ENCODE measurements around the gene SSTR3. TPM values are rescaled to one million over a fixed set of nuclear protein-coding genes. Genes with fewer than 3 reads are reported as not detected.

SSTR3 gene
- total and polyA plus RNA-seq, 2 of the 13 experiments (the other 11 are each of a cell fraction or from before 2014, with no cell fraction given): 0.08 to 0.64 TPM

- CTCF ChIA-PET (ENCODE audit: low intra/inter-chr PET ratio, low total read pairs): no interaction called here
- Histone ChIP-seq H4K20me1 (ENCODE audit: insufficient read depth, low read length) (no peaks in the 10 kb centered on the region), H3K4me3 (replicated peaks in 1 of 3; ENCODE audit: insufficient read depth in 1 of 3, low read depth in 2 of 3, low read length in 3 of 3) (no peak overlapping the region), H3K27ac (ENCODE audit: extremely low read length, insufficient read depth, low read length) (no peak overlapping the region), H3K4me1 (ENCODE audit: insufficient read depth, low read length) (peaks cover 12% of the 10 kb centered on the region), H3K79me2 (ENCODE audit: insufficient read depth, low read length) (no peaks in the 10 kb centered on the region), H3K9ac (ENCODE audit: insufficient read depth, low read depth, low read length) (no peak overlapping the region), H3K36me3 (replicated peaks in 1 of 2; ENCODE audit: control insufficient read depth in 1 of 2, insufficient read depth in 2 of 2, low read length in 2 of 2) (no peaks in the 10 kb centered on the region), H3K4me2 (ENCODE audit: low read depth, low read length) (no peak overlapping the region), H3K9me3 (ENCODE audit: low read length) (no peaks in the 10 kb centered on the region), H3K27me3 (ENCODE audit: control insufficient read depth in 1 of 2, insufficient read depth in 2 of 2, low read length in 2 of 2) (peaks cover 4 to 10% of the 10 kb centered on the region in 2 experiments; a peak in 2 of 5 replicates), H2AFZ (ENCODE audit: low read length) (no peak overlapping the region)
- POLR2A ChIA-PET: no interaction called here
- intact Hi-C loops (cut with micrococcal nuclease; ENCODE audit: unreplicated experiment): no loop called here
- TF ChIP-seq ZNF251 (CRISPR knock-in tag; IDR thresholded peaks at IDR 0.05): no peak
- no peak for TF ChIP-seq ZNF574 (CRISPR knock-in tag; IDR thresholded peaks at IDR 0.05)
- no peak for TF ChIP-seq ZMAT5 (CRISPR knock-in tag; IDR thresholded peaks at IDR 0.05; ENCODE audit: borderline replicate concordance, low read depth)
- no peak for TF ChIP-seq ZNF333 (CRISPR knock-in tag; IDR thresholded peaks at IDR 0.05; ENCODE audit: borderline replicate concordance)
- TF ChIP-seq ZBTB3 (CRISPR knock-in tag; IDR thresholded peaks at IDR 0.05; ENCODE audit: borderline replicate concordance, low read depth): no peak
- no peak for TF ChIP-seq HINFP (CRISPR knock-in tag; IDR thresholded peaks at IDR 0.05; ENCODE audit: low read depth)
- TF ChIP-seq ZFYVE20 (CRISPR knock-in tag; IDR thresholded peaks at IDR 0.05; ENCODE audit: borderline replicate concordance, low read depth): no peak
- TF ChIP-seq ZMYM2 (CRISPR knock-in tag; IDR thresholded peaks at IDR 0.05): no peak
- no peak for TF ChIP-seq CREM (IDR thresholded peaks at IDR 0.05)
- no peak for TF ChIP-seq CREM (CRISPR knock-in tag; IDR thresholded peaks at IDR 0.05)
- no peak for TF ChIP-seq KLF11 (CRISPR knock-in tag; IDR thresholded peaks at IDR 0.05)
- TF ChIP-seq ZNF558 (CRISPR knock-in tag; IDR thresholded peaks at IDR 0.05; ENCODE audit: borderline replicate concordance): no peak
- TF ChIP-seq MZF1 (CRISPR knock-in tag; IDR thresholded peaks at IDR 0.05; ENCODE audit: borderline replicate concordance): no peak
- no peak for TF ChIP-seq TEAD3 (CRISPR knock-in tag; optimal IDR thresholded peaks at IDR 0.05; ENCODE audit: borderline replicate concordance)
- TF ChIP-seq ZBTB7B (CRISPR knock-in tag; IDR thresholded peaks at IDR 0.05): no peak
- no peak for TF ChIP-seq CEBPZ (IDR thresholded peaks at IDR 0.05; ENCODE audit: low read length)
- TF ChIP-seq JDP2 (CRISPR knock-in tag; IDR thresholded peaks at IDR 0.05; ENCODE audit: borderline replicate concordance): no peak
- no peak for TF ChIP-seq KLF15 (CRISPR knock-in tag; IDR thresholded peaks at IDR 0.05; ENCODE audit: borderline replicate concordance)
- FAIRE-seq (no peak), DNase-seq (ENCODE audit: low spot score) (no peak), ATAC-seq (no peak)
- in situ Hi-C loops (cut with HindIII; ENCODE audit: extremely low pct_ligation_motif_present, low pct_unique_long_range_greater_than_20kb): no loop called here
- 58% methylated on average over 5 of the region's 5 CpGs for WGBS (ENCODE audit: low lambda C conversion rate)
- no TSS peak for BruUV-seq (replicated peaks)
Measured at GRCh38 chr22:37158963-37159290, 53.4 kb downstream of the SSTR3 start.
